NCI-H1694 (cell line): ENCODE results near the gene CETP.
"Not testable (repeated sequence)": the region's sequence is repeated elsewhere in the genome, so short reads cannot be mapped to it uniquely, and the experiment has no call there.

Experiments
- DNase-seq: peaks from one replicate; lab custom pipeline; 2025; lab: John Stamatoyannopoulos, UW

The CETP gene

DNA sequence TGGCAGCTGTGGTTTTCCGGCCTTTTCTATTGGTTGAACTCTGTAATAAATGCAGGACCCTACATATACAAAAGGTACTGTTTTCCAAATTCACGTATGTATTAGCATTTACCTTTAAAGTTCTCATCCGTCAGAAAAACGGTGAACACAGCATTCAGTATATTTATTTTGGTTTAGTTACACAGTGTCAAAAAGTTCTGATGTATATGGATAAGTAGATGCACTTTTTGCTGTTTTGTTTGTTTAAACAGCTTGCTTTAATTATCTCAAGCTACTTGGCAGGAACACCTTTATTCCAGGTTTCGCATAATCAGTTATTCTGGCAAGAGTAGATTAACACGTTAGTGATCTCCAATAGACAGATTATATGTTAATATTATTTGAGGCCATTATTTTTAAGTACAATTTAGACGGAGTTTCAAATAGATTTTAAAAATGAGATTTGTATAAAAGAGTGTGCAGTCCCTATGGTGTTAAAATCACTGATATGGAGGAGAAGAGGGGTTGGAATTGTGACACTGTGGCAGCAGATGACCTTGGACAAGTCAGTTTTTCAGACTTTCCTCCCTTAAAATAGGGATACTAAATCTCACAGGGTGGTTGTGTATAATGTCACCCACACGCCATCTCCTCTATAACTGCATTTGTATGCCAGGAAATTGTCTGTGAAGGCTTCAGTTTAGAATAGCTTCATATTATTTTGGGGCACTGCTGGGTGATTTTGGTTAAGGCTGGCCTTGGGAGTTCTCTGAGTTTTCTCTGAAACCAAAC lies 27.7 kb upstream of the CETP start:
- DNase-seq = no peak

DNA sequence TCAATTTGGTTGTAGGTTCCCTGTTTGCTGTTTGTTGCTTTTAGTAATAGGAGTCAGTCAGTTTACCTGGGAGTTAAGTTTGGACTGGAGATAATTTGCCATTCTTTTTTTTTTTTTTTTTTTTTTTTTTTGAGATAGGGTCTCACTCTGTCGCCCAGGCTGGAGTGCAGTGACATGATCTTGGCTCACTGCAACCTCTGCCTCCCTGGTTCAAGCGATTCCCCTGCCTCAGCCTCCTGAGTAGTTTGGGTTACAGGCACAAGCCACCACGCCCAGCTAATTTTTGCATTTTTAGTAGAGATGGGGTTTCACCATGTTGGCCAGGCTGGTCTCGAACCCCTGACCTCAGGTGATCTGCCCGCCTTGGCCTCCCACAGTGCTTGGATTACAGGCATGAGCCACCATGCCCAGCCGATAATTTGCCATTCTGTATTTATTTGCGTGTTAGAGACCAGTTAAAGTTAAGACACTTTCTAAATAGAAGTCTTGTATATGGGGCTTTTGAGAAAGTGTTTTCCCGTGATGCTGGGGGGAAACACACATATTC lies 27.1 kb upstream of the CETP start:
- DNase-seq = not testable (repeated sequence)

DNA sequence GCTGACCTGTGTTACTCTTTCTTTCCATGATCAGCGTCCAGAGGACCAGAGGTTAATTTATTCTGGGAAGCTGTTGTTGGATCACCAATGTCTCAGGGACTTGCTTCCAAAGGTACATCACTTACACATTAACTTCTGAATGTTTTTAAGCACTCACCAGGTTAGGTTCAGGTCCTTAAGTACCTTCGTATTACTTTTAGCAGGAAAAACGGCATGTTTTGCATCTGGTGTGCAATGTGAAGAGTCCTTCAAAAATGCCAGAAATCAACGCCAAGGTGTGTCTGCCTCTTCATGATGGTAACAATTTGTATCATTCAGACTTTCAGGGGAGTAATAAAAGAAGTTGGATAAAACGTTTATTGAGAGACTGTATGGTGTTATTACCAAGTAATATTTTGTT lies 26.5 kb upstream of the CETP start:
- DNase-seq = no peak

DNA sequence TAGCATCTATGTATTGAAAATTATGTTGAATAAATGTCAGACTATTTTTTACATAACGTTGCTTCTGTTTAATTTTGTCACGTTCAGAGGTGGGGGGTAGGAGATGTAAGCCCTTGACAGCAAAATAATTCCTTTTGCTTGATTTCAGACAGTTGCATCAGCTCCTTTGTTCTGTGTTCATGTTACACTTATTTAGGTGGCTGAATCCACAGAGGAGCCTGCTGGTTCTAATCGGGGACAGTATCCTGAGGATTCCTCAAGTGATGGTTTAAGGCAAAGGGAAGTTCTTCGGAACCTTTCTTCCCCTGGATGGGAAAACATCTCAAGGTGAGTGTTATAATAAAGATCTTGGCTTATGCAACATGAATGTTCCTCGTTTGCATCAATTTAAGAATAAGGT lies 25.3 kb upstream of the CETP start:
- no peak for DNase-seq

DNA sequence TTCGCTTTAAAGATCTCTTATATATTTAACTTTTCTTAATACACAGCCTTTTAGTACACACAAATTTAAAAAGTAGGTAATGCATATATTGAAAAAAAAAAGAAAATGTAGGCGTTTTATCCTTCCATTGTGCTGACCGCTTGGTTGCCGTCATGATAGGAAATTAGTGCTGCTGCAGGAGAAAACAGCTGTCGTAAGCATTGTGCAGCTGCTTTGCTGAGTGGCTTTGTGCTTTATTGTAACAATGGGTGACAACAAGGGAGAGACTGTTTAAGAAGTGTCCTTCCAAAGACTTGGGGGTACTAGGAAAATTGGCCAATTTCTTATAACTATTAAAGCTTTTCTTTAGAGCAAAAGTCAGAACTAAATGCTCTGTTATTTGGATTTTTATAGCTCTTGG lies 24.8 kb upstream of the CETP start:
- no peak for DNase-seq

DNA sequence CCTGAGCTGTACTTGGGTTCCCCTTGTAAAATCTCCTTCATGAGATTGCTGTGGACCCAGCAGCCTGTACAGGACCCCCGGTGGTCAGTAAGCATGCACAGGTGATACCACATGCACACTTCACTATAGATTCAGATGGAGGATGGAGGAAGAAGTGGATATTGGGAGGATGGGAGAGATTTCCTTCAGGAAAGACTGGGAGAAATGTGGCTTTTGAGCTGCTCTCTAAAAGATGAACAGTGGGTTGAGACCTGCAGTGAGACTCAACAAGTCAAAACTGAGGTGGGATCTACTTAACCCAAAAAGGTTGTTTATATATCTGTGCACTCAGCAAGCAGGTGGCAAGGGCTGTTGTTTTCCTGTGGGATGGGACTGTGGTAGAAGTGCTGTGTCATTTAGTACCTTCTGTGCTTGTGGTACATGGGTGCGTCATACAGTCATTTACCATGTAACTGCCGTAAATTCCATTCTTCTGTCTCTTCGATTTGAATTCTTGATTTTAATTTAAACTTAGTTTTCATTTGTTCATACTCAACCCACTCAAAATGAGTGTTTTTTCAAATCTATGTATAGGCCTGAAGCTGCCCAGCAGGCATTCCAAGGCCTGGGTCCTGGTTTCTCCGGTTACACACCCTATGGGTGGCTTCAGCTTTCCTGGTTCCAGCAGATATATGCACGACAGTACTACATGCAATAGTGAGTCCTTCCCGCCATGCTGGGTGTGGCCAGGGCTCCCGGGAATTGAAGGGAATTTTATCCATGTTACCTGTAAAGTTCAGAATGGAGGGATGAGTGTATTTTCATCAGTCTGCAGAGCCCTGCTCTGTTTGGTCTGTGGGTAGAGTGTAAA lies 22.9 kb upstream of the CETP start:
- no peak for DNase-seq

DNA sequence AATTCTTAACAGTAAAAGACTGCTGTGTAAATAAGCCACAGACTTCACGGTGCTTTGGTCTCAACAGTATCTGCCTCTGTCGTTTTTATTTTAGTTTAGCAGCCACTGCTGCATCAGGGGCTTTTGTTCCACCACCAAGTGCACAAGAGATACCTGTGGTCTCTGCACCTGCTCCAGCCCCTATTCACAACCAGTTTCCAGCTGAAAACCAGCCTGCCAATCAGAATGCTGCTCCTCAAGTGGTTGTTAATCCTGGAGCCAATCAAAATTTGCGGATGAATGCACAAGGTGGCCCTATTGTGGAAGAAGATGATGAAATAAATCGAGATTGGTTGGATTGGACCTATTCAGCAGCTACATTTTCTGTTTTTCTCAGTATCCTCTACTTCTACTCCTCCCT lies 21.9 kb upstream of the CETP start:
- DNase-seq = no peak

DNA sequence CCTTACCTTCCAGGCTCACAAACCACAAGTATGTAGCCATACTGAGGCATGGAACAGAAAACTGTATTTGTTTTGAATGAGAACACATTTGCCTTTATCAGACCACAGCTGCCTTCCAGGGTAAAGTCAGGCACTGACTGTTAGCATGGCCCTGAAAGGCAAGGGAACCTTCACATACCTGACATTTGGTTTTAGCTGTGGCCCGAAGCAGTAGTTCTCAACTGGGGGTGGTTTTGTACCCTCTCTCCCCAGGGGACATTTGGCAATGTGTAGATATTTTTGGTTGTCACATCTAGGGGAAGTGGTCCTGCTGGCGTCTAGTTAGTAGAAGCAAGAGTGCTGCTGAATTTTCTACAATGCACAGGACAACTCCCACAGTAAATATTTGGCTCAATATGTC lies 20.7 kb upstream of the CETP start:
- no peak for DNase-seq

DNA sequence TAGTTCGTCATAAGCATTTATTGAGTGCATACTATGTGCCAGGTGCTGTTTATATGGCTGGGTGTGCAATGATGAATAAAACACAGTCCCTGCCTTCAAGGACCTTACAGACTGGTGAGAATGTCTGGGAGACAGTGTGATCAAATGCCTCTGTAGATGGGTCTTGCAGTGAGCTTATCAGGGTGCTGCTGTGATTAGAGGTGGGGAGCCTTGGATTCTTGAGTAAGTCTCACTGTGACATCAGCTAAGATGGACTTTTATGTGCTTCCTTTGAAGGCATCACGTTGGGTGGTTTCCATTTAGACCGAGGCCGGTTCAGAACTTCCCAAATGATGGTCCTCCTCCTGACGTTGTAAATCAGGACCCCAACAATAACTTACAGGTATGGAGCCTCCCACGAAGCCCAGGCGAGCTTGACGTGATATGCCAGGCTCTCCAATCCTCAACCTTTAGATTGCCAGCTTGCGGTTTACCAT lies 19.9 kb upstream of the CETP start:
- no peak for DNase-seq

DNA sequence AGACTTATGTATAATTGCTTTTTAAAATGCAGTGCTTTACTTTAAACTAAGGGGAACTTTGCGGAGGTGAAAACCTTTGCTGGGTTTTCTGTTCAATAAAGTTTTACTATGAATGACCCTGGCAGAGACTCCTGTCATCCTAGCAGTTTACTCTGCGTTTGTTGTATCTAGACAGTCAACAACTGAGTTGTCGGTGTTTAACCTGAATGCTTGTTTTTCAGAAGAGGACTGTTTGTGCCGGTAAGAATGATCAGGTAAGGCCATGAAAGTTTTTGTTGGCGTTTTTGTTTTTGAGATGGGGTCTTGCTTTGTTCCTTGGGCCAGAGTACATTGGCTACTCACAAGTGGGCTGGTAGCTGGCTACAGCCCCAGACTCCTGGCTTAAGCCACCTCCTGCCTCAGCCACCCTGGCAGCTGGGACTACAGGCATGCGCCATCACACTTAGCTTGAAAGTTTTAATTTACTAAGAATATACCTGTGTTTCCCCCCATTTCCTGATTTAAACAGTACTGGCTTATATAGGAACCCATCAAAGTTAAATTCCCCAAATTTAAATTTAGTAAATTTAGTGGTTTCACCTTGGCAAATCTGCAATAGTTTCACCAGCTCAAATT lies 17.9 kb upstream of the CETP start:
- no peak for DNase-seq

DNA sequence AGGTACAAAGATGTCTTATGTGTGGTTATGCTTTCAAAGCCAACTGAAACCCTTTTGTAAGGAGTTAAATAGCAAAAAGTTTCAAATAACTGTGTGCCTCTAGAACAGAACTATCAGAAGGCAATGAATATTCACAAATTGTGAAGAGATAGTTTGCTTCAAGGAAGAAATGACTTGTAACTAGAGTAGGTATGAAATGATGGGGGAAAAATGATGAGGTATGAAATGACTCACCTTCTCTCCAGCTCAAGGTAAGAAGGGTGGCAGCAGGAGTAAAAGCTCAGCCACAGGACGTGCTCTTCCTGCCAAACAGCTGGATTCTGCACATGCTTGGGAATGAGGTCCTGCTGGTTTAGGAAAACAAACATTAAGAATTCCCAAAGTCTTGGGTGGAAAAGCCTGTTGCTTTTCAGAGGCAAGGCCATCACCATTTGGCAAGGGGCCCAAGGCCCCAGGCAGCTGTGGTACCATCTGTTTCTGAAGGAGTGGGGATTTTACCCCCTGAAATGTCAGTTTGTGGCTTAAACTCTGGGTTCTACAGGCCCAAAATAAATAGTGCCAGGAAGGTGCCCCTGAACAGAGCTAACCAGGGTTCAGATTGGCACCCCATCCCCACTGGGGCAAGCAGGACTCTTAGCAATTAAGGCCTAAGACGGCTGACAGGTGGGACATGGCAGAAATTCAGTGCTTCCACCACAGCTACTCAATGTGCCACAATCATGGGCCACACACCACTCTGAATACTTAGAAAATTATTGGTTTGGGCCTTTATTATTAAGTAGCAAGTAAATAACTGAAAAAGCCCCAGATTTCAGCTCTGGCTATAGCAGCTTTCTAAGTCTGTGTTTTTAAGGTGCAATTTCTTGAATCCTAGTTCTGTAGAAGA lies 16.6 kb upstream of the CETP start:
- no peak for DNase-seq

DNA sequence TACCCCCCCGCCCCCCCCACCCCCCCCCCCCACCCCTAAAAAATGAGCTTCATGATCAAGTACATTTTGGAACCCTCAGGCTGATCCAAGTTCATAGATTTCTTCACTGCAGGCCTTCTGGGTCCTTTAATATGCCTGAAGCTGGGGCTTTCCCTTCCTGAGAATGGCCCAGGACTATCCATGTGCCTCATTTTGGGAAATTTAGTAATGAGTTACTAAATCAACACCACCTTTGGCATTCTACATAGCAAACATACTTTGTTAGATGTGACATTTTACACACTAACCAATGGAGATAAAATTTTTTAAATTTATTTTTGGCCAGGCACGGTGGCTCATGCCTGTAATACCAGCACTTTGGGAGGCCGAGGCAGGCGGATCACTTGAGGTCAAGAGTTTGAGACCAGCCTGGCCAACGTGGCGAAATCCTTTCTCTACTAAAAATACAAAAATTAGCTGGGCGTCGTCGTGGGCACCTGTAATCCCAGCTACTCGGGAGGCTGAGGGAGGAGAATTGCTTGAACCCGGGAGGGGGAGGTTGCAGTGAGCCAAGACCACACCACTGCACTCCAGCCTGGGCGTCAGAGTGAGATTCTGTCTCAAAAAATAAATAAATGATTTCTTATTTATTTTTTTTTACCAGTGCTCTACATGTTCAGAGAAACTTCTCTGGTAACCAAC lies 15.8 kb upstream of the CETP start:
- DNase-seq = no peak

DNA sequence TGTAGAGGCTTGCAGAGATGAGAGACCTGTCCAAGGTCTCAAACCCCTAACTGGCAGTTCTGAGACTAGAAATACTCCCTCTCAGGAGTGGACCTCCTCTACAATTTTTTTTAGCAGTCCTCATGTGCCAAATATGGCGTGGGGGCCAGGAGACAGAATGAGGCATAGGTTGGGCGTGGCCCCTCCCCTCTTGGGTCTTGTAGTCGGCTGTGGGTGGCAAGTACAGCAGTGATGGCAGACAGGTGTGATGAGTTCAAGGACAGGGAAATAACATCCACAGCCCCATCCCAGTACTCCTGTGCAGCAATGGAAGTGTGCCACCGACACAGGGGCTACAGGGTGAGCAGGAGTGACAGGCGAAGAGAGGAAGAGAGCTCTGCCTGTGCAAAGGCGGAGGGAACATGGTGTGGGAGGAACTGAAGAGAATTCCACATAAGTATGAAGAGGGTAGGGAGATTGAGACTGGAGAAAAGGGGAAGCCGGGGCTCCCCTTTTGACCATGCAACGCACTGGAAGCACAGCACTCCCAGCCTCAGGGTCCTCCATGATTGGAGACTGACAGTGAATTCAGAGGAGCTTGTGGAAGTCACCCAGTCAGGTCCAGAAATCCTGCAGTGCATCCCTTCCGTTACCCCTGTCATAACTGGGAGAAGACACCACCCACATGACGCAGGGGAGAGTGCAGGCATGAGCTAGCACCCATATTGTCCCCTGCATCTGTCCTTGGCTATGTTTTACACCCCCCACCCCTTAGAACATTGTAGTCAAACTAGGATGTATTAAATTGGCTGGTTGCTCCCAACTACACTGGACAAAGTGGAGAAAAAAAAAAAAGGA lies 14.8 kb upstream of the CETP start:
- DNase-seq = no peak

DNA sequence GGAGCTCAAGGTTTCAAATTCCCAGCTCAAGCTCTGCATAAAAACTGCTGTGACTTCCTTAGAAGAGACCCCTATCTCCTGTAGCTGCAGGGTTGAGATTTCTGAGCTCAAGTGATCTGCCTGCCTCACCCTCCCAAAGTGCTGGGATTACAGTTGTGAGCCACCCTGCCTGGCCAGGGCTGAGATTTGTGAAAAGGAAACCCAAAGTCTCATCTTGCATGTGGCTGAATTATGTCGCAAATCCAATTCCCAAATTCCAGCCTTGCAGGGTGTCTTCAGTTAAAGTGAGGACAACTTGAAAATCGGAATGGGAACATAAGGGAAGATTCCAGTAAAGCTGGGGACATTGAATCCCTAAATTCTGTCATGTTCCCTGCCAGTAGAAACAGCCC lies 14.2 kb upstream of the CETP start:
- no peak for DNase-seq

DNA sequence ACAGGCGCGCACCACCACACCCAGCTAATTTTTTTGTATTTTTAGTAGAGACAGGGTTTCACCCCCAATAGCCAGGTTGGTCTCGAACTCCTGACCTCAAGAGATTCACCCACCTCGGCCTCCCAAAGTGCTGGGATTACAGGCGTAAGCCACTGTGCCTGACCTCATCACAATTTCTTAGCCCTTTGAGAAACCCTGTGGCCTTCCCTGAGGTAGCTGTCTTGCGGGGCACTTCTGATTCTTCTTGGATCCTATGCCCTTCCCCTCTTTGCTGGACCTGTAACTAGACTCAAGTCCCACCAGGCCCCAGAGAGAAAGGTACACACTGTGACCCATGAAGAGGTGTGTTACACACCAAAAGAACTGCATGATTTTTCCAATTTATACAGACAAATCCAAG lies 13.5 kb upstream of the CETP start:
- DNase-seq = no peak

DNA sequence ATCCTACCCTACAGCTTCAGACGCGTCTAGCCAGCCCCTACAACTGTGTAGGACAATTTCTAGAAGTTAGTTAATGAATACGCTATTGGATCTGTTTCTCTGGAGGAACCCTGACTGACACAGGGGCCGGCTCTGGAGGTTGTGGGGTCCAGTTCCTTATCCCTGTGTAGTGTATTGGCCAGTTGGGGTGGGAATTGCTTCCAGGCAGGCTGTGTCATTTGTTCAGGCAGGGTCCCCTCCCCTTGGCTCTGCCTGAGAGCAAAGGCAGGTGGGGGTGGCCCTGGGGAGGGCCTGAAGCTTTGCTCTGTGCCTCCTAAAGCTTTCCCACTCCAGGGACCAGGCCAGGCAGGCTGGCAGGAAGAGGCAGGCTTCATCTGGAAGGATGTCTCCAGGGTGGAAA lies 11.7 kb upstream of the CETP start:
- no peak for DNase-seq

DNA sequence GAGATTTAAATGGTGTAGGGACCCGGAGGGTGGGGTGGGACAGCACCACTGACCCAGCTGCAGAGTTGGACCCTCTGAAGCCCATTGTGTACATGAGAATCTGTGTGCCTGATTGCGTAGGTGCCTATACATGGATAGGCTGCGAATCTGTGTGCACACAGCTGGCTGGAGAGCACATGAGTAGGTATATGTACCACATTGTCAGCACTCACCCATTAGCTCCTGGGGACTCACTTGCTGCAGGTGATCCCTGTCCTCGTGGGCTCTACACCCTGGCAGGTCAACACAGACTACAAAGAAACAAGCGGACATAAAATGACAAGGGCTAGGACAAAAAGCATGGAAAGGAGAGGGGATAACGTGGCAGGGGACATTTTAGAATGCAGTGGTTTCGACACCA lies 11.3 kb upstream of the CETP start:
- no peak for DNase-seq

DNA sequence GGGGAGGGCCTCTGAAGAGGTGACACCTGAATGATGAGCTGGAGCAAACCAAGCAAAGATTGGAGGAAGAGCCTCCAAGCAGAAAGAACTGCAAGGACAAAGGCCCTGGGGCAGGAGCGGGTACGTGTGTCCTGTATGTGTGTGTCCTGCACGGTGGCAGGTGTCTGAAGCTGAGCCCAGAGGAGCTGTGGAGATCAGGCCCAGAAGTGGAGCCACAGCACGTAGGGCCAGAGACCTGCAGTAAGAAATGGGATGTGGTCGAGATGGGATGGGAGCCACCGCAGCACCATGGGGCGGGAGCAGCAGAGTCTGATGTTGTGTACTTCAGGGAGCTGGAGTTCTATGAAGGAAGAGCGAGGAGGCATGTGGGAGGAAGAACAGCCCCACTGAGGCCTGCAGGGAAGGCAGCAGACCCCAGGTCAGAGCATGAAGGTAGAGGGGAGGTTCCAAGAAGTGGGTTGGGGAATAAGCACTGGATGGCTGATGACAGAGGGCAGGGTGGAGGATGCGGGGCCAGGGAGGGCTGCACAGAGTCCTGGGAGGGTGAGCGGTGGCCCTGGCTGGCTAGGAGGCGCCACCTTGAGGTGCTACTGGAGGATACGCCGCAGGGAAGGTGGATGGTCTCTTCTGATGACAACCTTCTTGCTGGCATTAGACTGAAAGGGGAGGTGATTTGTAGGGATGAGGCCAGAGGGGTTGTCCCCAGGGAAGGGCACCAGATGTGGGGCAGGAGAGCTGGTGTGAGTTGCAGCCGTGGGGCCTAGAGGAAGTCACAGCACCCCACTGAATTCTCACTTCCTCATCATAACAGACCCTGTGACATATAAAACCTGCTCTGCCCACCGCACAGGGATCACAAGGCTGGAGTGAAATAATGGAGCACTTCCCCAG lies 10.6 kb upstream of the CETP start:
- no peak for DNase-seq

DNA sequence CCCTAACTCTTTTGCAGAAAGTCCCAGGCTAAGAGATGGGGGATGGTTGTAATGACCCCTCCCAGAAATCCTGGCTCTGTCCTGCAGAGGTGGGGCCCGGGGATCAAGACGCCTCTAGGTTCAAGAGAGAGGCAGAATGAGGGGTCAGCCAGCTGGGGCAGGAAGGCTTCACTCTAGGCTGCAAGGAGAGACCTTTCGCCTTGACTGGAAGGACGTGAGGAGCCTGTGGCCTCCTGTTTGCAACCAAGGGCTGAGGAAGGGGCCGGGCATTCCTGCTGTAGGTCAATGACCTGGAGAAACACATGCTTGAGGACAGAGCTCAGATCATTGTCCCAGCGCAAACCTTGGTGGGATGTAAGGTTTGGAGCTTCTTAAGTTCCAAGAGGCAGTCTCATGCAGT lies 8.7 kb upstream of the CETP start:
- no peak for DNase-seq
